Glomerular visceral epithelial cell (primary cell): ENCODE results near the gene PRELP.
"Not testable (repeated sequence)": the region's sequence is repeated elsewhere in the genome, so short reads cannot be mapped to it uniquely, and the experiment has no call there.

Experiments
- DNase-seq: peaks from one replicate; pipeline ENCODE4 v3.0.0-alpha.2; 2016; ENCODE audit errors: extremely low spot score

PRELP gene

DNA sequence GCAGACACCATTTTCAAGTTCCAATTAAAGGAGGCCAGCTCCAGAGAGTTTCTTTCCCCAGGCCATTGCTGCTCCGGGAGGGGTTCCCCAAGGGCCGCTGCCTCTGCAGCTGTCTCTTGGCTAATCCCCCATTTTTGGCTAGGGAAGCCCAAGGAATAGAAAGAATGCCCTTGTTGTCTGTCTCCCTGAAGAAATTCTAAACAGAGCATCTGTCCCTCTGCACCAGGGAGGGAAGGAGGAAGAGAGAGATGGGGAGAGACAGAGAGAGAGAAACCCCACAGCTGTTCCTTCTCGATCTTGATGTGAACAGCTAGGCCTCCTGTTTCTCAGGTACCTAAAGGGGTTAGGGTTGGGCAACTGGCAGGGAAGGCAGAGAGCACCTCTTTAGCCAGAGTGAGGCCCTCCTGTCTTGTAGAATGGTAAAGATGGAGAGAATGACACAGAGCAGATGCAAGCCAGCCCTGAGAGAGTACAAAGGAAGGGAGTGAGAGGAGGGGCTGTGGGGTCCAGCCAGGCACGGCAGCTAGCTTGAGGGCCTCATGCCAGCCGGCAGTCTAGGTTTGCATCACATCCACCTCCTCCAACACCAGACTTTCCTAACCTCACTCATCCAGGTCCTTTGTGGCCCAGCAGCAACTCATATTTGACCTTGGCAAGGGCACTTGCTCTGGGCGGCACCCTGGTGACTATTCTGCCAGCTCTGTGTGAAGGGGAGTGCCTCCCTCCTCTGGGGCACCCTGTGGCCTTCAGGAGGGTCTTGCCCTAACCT lies 31.4 kb downstream of the PRELP start:
- DNase-seq = peak; percentile 28

DNA sequence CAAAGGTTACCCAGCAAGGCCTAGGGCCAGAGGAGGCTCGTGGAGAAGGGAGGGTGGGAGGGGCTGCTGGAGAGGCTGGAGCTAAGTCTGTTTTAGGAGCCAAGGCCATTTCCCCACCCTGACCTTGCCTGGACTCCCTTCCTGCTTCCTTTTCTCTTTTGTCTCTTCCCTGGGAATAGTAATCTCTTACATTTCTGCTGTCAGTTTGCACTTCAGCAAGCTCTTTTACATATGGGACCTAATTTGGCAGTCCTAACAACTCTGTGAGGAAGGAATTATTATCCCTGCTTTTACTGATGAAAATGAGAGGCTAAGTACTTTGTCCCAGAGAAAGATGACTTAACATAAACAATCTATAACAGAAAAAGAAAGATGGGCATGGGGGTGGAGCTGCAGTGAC lies 32.2 kb downstream of the PRELP start:
- no peak for DNase-seq

DNA sequence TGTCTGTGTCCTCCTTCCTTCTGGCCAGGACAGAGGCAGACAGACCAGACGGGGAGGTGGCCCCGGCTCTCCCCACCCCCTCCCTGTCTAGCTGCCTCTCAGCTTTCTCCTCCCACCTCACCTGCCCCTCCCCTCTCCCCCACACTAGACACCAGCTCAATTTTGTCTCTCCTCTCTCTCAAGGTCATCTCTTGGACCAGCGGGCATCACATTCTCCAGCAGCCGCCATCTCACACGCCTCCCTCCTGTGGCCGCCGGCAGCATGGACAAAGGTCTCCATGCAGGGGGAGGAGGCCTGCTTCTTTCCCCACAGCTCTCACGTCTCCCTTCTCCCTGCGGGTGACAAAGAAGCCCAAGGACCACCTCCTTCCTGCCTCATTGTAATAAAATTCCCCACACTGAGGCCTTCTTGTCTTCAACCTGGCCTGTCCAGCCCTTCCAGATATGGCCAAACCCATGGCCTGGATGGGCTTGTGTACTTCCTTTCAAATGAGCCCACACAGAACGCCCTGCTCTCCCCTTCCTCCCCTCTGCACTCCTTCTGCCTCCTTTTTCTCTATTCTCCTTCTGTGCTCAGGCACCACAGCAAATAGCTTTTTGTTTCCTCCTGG lies 33.0 kb downstream of the PRELP start:
- DNase-seq = no peak

GRCh38 chr1:203509135-203509534 lies 33.5 kb downstream of the PRELP start:
- DNase-seq = no peak

- no peak for DNase-seq
Measured at GRCh38 chr1:203511513-203511912, 35.9 kb downstream of the PRELP start.

GRCh38 chr1:203511930-203512329 lies 36.3 kb downstream of the PRELP start:
- DNase-seq = no peak

- no peak for DNase-seq
Measured at GRCh38 chr1:203512517-203512847, 36.9 kb downstream of the PRELP start.

GRCh38 chr1:203512848-203513584 lies 37.4 kb downstream of the PRELP start:
- DNase-seq = peak; percentile 95

GRCh38 chr1:203513585-203514031 lies 38.0 kb downstream of the PRELP start:
- peak; percentile 18 for DNase-seq

DNA sequence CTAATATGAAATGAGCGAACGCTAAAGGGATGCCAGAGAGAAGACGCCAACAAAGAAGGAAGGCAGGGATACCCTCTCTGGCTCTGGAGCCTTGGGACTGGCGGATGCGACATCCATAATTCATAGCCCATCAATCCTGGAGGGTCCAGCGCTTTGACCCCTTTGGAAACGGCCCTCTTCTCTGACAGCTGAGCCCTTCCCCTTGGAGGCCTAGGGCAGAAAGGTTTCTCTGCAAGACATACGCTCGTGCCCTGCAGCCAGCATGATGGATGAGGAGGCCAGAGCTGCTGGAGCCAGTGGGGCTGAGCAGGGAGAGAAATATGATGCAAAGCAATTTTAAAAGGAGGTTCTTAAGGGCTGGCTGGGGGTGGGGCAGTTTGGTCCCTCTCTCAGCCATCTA lies 40.6 kb downstream of the PRELP start:
- DNase-seq = no peak

DNA sequence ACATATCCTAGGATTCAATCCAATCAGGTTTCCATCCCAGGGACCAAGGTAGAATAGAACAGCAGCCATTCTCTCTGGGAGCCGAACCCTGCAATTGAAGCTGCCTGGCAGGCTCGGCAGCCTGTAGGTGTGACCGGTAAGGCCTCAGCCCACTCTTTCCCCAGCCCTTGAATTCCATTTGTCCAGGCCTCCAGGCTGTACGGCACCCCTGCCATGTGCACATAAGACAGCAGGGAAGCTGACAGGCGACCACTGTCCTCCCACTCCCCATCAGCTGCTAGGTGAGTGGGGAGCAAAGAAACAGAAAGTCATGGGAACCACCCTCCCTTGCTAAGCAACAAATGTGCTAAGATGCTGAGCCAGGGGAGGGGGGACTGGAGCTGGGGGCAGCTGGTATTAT lies 41.3 kb downstream of the PRELP start:
- no peak for DNase-seq

DNA sequence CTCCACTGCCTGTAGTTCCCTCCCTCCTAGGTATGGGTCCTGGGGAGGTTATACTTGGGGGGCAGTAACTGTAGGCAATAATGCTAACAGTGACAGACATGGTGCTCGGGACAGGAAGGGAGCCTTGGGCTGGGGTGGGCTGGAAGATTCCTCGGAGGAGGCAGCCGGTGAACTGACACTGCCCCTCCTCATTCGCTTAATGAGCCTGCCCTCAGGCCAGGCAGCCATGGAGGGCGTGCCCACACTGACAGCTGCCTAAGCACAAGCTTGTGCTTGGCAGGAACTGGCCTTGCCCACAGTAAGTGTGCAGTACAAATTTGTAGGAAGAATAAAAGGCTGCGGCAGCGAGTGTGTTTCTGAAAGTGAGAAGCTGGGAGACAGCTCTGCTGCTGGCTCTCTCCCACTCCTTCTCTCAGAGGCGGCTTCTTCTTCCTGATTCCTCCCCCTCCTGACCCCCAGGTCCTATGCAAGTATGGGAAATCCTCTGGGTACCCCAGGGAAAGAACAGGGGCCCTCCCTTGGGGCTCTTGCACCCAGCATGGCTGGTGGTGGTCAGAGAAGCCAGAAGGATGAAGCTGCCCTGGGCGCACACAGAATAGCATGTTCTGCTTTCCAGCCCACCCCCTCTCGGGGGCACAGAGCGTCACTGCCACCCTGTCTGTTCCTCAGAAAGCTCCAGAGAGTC lies 42.0 kb downstream of the PRELP start:
- DNase-seq = no peak

DNA sequence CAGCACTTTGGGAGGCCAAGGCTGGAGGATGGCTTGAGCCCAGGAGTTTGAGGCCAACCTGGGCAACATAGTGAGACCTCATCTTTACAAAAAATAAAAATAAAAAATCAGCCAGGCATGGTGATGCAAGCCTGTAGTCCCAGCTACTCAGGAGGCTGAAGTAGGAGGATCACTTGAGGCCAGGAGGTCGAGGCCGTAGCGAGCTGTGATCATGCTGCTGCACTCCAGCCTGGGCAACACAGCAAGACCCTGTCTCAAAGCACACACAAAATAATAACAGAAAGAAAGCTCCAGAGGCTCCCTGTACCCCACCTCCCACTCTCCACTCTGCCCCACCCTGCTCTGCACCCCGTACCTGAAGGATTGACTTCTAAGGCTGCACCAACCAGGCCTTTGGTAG lies 42.5 kb downstream of the PRELP start:
- DNase-seq = not testable (repeated sequence)

DNA sequence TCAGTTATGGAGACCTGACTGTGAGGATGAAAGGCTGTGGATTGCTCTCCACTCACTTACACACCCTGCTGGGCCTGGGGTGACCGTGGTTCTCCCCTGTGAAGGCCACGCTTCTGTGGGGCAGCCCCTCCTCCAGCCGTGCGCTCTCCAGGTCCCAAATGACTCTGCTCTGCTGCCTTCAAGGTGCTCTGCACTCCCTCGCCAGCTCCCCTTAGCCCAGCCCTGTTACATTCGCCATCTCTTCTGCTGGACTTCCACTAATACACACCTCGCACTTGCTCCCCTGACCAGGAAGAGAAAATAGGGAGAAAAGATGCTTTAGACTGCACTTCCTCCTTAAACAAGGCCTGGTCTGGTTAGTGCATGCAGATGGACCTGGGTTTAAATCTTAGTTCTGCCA lies 42.9 kb downstream of the PRELP start:
- DNase-seq = no peak

- no peak for DNase-seq
Measured at GRCh38 chr1:203519053-203519840, 43.6 kb downstream of the PRELP start.

- no peak for DNase-seq
Measured at GRCh38 chr1:203519896-203520295, 44.3 kb downstream of the PRELP start.

DNA sequence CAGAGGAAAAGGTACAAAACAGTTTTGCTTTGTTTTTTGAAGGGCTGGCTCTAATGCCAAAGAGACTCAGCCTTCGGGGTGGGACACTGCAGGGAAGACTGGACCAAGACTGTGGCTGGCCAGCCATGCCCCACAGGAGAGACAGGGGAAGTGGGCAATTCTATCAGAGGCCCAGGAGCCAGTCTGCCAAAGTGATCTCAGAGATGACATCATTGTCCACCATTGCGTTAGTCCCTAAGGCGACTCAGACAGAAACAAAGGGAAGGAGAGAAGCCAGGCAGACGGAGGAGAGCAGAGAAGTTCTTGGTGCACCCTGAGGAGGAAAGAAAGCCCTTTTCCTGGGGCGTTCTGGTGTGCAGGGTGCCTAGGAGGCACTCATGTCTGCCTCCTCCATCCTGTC lies 44.7 kb downstream of the PRELP start:
- peak; percentile 55 for DNase-seq

GRCh38 chr1:203521074-203521794 lies 45.6 kb downstream of the PRELP start:
- no peak for DNase-seq

GRCh38 chr1:203521812-203522211 lies 46.2 kb downstream of the PRELP start:
- DNase-seq = no peak

GRCh38 chr1:203522237-203522636 lies 46.6 kb downstream of the PRELP start:
- no peak for DNase-seq

- no peak for DNase-seq
Measured at GRCh38 chr1:203523667-203524066, 48.1 kb downstream of the PRELP start.
